Cerebellar nuclear complex (tissue), 1 donor: ENCODE results near the gene POP5.
"Not testable (repeated sequence)": the region's sequence is repeated elsewhere in the genome, so short reads cannot be mapped to it uniquely, and the experiment has no call there.

ENCODE experiments used
- DNase-seq, 2 experiments: peaks; one replicate each; lab custom pipeline; 2025; lab: John Stamatoyannopoulos, UW

Gene POP5

GRCh38 chr12:120536064-120536791 lies 45.0 kb downstream of the POP5 start:
- no peak for DNase-seq

- DNase-seq: no peak
Observed at GRCh38 chr12:120534703-120535655, 46.2 kb downstream of the POP5 start.

DNA sequence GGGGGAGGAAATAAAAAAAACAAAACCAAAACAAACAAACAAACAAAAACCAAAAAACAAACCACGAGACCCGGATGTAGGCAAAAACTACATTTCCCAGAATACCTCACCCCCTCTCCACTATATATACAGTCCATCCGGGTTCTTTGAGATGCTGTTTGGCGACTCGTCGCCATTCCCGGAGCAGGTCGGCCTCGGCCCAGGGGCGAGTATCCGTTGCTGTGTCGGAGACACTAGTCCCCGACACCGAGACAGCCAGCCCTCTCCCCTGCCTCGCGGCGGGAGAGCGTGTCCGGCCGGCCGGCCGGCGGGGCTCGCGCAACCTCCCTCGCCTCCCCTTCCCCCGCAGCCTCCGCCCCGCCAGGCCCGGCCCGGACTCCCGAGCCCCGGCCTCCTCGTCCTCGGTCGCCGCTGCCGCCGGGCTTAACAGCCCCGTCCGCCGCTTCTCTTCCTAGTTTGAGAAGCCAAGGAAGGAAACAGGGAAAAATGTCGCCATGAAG lies 46.9 kb downstream of the POP5 start, which contains the start of gene RNF10:
Gene RNF10, plus strand, starts transcription at position 154 of the 500 bp plus-strand sequence. CDS start 456 bp downstream, outside the sequence.
- peak; percentile 20 to 53 for DNase-seq

GRCh38 chr12:120532701-120533238 lies 48.4 kb downstream of the POP5 start:
- DNase-seq: no peak

DNA sequence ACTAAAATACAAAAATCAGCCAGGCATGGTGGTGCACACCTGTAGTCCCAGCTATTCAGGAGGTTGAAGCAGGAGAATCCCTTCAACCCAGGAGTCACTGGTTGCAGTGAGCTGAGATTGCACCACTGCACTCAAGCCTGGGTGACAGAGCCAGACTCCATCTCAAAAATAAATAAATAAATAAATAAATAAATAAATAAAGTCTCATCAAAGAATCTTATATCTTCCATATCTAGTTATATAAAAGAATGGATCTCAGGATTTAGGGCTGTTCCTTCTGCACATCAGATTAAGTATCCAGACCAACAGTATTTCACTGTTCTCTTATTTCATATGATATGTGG lies 50.8 kb downstream of the POP5 start:
- not testable (repeated sequence) for DNase-seq

DNA sequence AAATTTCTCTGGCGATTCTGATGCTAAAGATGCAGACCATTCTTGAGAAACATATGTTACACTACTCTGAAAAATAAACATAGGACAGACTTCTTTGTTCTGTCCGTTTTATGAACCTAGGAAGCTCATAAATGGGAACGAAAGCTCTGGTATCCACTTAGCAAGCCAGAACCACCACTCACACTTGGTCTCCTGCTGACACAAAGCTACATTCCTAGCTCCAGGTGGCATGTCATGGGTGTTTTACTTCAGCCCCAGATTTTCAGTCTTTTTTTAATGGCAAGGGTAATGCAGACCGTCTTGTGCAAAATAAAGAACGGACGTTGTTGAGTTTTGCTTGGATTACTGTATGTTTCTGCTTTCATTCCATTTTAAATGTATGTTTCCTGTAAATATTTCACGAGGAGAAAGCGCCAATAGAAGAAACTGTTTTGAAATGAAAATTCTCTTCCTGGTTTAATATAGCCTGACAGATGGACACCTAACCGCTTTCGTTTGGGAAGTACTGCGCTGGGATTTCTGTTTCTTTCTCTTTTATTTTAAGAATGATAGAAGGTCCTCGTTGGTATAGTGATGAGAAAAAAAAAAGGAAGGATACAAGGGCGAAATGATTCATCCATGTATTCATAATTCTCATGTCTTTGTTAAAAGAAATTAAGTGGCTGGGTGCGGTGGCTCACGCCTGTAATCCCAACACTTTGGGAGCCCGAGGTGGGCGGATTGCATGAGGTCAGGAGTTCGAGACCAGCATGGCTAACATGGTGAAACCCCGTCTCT lies 51.4 kb downstream of the POP5 start:
- peak in 1 of 2 experiments; percentile 11 for DNase-seq

DNA sequence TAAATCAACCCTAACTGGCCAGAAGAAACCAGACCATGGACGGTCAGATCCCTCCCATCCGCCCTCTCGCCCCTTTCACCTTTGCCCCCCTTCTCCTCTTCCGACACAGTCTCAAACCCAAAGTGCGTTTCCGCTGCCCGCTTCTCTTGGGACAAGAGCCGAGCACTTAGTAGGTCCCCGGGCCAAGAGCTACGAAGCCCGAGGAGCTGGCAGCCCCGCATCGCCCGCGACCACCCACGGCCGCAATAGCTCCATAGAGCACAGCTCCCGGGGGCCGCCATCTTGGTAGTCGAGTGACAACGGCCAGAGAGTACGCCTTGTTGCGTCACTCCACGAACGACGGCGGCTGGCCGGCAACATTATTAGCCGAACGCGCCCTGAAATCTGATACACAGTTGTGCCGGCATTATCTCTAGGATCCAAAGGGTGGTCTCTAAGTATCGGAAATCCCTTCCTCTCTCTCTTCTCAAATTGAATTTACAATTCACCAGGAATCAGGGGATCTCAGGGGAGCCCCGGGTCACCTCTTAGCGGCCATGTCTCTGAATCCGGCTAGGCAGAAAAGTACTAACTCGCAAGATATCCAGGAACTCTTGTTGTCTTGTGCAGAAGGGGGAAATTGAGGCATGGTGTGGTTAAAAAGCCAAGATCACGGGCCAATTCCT lies 52.2 kb downstream of the POP5 start, which contains the start of gene COQ5:
Gene COQ5, minus strand, starts transcription at position 298 of the 665 bp plus-strand sequence. Its CDS starts 17 bp downstream, at position 281.
- DNase-seq: peak; percentile 69
